GM21390 (cell line): ENCODE data around the gene ACOX1.

Experiments
- ATAC-seq: cut with Tn5 transposase; IDR thresholded peaks from one replicate; pipeline ENCODE4 v1.9.1; 2021; ENCODE audit not compliant: unreplicated experiment

The ACOX1 gene

DNA sequence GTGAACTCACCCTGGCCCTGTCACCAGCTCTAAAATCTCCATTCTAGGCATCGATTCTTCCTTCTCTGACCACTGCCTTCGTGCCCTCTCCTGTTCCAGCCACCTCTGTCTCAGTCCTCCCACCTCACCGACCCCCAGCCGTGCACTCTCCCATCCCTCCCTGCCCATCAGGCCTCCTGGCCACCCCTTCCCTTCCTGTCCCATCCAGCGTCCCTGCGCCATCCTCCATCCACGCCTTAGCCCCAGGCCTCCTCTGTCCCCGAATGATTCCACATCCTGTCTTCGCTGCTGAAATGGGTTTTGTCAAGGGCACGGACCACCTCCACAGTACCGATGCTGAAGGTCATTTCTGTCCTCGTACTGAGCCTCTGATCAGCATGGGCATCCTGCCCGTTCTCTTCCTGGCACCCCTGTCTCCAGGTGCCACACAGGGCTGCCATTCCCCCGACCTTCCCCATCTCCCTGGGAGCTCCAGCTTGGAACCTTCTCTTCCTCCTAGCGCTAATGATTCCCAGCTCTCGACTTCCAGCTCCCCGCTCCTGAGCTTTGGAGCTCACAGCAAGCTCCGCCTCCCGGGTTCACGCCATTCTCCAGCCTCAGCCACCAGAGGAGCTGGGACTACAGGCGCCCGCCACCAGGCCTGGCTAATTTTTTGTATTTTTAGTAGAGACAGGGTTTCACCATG, 84.8 kb downstream of the ACOX1 start:
- no peak for ATAC-seq

DNA sequence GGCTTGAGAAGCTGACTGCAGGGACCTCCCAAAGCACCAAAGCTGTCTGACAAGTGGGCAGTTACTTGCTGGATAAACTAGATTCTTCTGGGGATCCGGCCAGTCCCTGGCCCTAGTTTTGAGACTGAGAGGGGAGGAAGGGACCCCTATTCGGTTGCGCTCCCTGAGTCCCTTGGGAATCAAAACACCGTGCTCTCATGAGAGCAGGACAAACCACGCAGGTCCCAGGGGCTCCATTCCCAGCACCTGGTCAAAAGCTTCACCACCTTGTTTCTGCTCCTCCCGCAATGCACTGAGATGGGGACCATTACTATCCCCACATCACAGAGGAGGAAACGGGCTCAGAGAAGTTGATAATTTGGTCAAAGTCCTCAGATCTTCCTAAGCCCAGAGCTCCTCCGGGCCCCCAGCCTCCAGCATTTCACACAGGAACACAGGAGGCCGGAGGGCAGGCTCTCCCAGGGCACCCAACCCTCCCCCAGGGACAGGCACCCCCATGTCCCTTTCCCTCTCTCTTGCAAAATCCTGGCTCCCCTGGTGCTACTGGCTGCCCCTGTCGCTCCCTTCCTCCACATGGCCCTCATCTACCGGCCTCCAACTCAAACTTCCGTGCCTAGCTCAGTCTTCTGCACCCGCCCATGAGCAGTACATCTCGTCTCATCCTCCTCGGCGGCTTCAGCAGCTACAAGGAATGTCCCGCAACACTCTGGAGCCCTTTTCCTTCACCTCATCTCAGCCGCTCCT, 85.5 kb downstream of the ACOX1 start:
- ATAC-seq: no peak

- ATAC-seq: no peak
Measured at GRCh38 chr17:75892556-75893224, 86.3 kb downstream of the ACOX1 start.

DNA sequence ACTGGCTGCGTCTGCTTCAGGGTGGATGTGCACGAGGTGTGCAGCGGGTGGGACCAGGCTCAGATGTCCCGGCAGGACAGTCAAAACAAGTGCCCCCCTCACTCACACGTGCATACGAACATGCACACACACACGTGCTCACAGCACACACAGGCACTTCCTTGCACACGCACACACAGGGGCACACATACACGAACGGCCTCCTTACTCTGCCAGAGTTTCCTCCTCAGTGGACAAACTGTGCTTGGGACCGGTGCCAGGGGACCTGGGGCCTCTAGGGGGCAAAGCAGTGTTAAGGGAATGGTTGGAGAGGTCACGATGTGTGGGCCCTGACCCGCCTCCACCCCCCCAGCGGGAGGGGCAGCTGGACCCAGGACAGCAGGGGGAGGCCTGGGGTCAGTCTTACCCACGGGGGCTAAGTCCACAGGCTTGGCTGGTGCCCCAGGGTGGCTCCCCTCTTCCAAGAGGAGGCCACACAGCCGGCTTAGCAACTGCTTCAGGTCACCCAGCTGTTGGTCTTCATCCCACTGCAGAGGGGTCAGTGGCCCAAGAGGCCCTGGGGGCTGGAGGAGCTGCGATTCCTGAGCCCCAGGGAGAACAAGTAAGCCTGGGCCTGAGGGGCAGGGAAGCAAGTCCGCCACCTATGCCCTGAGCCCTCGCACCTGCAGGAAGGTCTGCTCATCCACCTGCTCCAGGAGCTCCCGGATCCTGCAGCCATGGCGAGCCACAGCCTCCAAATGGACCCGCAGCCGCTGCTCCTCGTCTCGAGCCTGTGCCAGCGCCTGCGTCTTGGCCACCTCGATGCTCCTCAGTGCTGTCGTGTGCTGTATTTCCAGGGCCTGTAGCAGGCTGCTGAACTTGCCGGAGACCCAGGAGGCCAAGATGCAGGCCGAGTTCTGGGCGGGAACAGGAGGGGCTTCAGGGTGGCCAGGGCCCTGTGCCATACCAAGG, 87.1 kb downstream of the ACOX1 start:
- no peak for ATAC-seq
